Caco-2 (cell line): Measurements from ENCODE around the gene HMCN1. TPM values are rescaled to one million over a fixed set of nuclear protein-coding genes. Genes with fewer than 3 reads are reported as not detected.
"Not testable (repeated sequence)": the region's sequence is repeated elsewhere in the genome, so short reads cannot be mapped to it uniquely, and the experiment has no call there.

Experiments used
- BruUV-seq: library from RNA; stranded (reverse); fragments of 400-500 nt; replicated peaks from 2 replicates; lab custom pipeline; 2021; lab: Mats Ljungman, UMichigan
- CTCF ChIA-PET: fragments of 300-600 bp; sonication (Branson Sonifier 250); formaldehyde crosslinking; loops from one replicate; lab custom pipeline; 2022; ENCODE audit warnings: antibody characterized with exemption; lab: Charles Lee
- POLR2A ChIA-PET: fragments of 300-600 bp; sonication (Branson Sonifier 250); formaldehyde crosslinking; loops from one replicate; lab custom pipeline; 2022; ENCODE audit warnings: antibody characterized with exemption; lab: Charles Lee
- DNase-seq, 2 experiments: peaks; one replicate each; pipeline versions ENCODE4 v3.0.0 to v3.0.0-alpha.2; 2020 to 2022
- H3K27me3 ChIP-seq: replicated peaks from 2 replicates; pipeline ENCODE4 v1.6.0; 2011; ENCODE audit warnings: low read length; ENCODE audit not compliant: control insufficient read depth, insufficient read depth
- H3K36me3 ChIP-seq: 2 replicates; pipeline ENCODE4 v1.5.1; 2011; ENCODE audit warnings: low read length; ENCODE audit not compliant: control insufficient read depth, insufficient read depth
- H3K4me1 ChIP-seq: fragments of 250-450 bp; sonication (Bioruptor Pico); 2 replicates; pipeline ENCODE4 v1.5.1; 2020; ENCODE audit warnings: mild to moderate bottlenecking
- H3K4me3 ChIP-seq: 2 replicates; pipeline ENCODE4 v1.5.1; 2011; ENCODE audit warnings: low read depth, mild to moderate bottlenecking, control low read depth, low read length
- H3K9me3 ChIP-seq: fragments of 250-450 bp; sonication (Bioruptor Pico); 2 replicates; pipeline ENCODE4 v1.5.1; 2020; ENCODE audit warnings: mild to moderate bottlenecking, moderate library complexity
- H3K27ac Mint-ChIP-seq: one replicate; pipeline ENCODE4 v1.8.0; 2022; ENCODE audit warnings: mixed read lengths; ENCODE audit not compliant: unreplicated experiment
- H3K27me3 Mint-ChIP-seq: one replicate; pipeline ENCODE4 v1.8.0; 2022; ENCODE audit warnings: mixed read lengths; ENCODE audit not compliant: insufficient read depth, unreplicated experiment
- H3K36me3 Mint-ChIP-seq: one replicate; pipeline ENCODE4 v1.8.0; 2022; ENCODE audit warnings: mild to moderate bottlenecking, mixed read lengths; ENCODE audit not compliant: insufficient read depth, unreplicated experiment
- H3K4me1 Mint-ChIP-seq: one replicate; pipeline ENCODE4 v1.8.0; 2022; ENCODE audit warnings: low read depth, mixed read lengths; ENCODE audit not compliant: unreplicated experiment
- H3K4me3 Mint-ChIP-seq: one replicate; pipeline ENCODE4 v1.8.0; 2022; ENCODE audit warnings: mild to moderate bottlenecking, moderate library complexity, mixed read lengths; ENCODE audit not compliant: unreplicated experiment
- H3K9me3 Mint-ChIP-seq: one replicate; pipeline ENCODE4 v1.8.0; 2022; ENCODE audit warnings: mixed read lengths; ENCODE audit not compliant: unreplicated experiment
- CTCF ChIP-seq, 2 experiments: fragments of 200-600 bp in 1 of 2; IDR thresholded peaks; 1 replicate in 1 of 2; 2 replicates in 1 of 2; pipeline versions ENCODE4 v1.5.1 to v1.8.0; 2011 to 2022; ENCODE audit warnings: antibody characterized with exemption in 1 of 2, control low read depth in 1 of 2, inconsistent platforms in 1 of 2, low read depth in 1 of 2, low read length in 1 of 2, mild to moderate bottlenecking in 1 of 2, moderate library complexity in 1 of 2; ENCODE audit not compliant: insufficient read depth in 1 of 2, severe bottlenecking in 1 of 2, unreplicated experiment in 1 of 2
- intact Hi-C: fragments of 100-400 bp; cut with micrococcal nuclease; formaldehyde crosslinking; loops from one replicate; pipeline ENCODE4 v1.10.0; 2022; ENCODE audit not compliant: unreplicated experiment
- total RNA-seq: library from RNA; stranded (reverse); gene quantifications from 2 replicates; pipeline ENCODE4 v1.2.3, GENCODE V29; 2022

The HMCN1 gene
- total RNA-seq, 1 experiment from 2014 or later = 0.02 TPM

- 0 out of 2 replicates have a peak, but pooled peaks cover 3% of the 10 kb centered on the region for H3K4me1 ChIP-seq
- ChIA-PET POLR2A (no interaction called here), CTCF (no interaction called here)
- H3K27ac Mint-ChIP-seq = no peak overlapping the region
- H3K27me3 ChIP-seq = no peaks in the 10 kb centered on the region
- H3K27me3 Mint-ChIP-seq = no peaks in the 10 kb centered on the region
- no peaks in the 10 kb centered on the region for H3K36me3 Mint-ChIP-seq
- H3K9me3 ChIP-seq = no peaks in the 10 kb centered on the region
- DNase-seq = no peak
- BruUV-seq = no TSS peak
- H3K4me3 Mint-ChIP-seq = no peak overlapping the region
- H3K4me1 Mint-ChIP-seq = no peaks in the 10 kb centered on the region
- intact Hi-C loops = no loop called here
- no peak overlapping the region for H3K4me3 ChIP-seq
- no peaks in the 10 kb centered on the region for H3K36me3 ChIP-seq
- peaks cover 4% of the 10 kb centered on the region for H3K9me3 Mint-ChIP-seq
- no peak for TF ChIP-seq CTCF (IDR thresholded peaks at IDR 0.05; ENCODE audit: insufficient read depth in 1 of 2, low read depth in 1 of 2, low read length in 1 of 2, severe bottlenecking in 1 of 2, unreplicated experiment in 1 of 2)
Measured at GRCh38 chr1:185792040-185792439, 57.8 kb downstream of the HMCN1 start.

- H3K27me3 Mint-ChIP-seq, DNase-seq, intact Hi-C loops, H3K9me3 Mint-ChIP-seq, H3K36me3 Mint-ChIP-seq, H3K4me1 Mint-ChIP-seq, H3K27me3 ChIP-seq, H3K36me3 ChIP-seq, CTCF ChIA-PET, H3K4me1 ChIP-seq, POLR2A ChIA-PET, H3K4me3 ChIP-seq, H3K27ac Mint-ChIP-seq, H3K4me3 Mint-ChIP-seq, H3K9me3 ChIP-seq, BruUV-seq: not testable (repeated sequence)
Measured at GRCh38 chr1:185794495-185794894, 60.3 kb downstream of the HMCN1 start.

- ChIA-PET CTCF (no interaction called here), POLR2A (no interaction called here)
- H3K4me3 ChIP-seq = no peak overlapping the region
- H3K27me3 ChIP-seq = no peaks in the 10 kb centered on the region
- Mint-ChIP-seq H3K27me3 (no peaks in the 10 kb centered on the region), H3K9me3 (peaks cover 7% of the 10 kb centered on the region), H3K27ac (no peak overlapping the region), H3K36me3 (no peaks in the 10 kb centered on the region), H3K4me1 (no peaks in the 10 kb centered on the region), H3K4me3 (no peak overlapping the region)
- no peaks in the 10 kb centered on the region for H3K36me3 ChIP-seq
- TF ChIP-seq CTCF (IDR thresholded peaks at IDR 0.05; ENCODE audit: insufficient read depth in 1 of 2, low read depth in 1 of 2, low read length in 1 of 2, severe bottlenecking in 1 of 2, unreplicated experiment in 1 of 2) = no peak
- intact Hi-C loops = no loop called here
- 0 out of 2 replicates have a peak, but pooled peaks cover 4% of the 10 kb centered on the region for H3K9me3 ChIP-seq
- 0 out of 2 replicates have a peak, but pooled peaks cover 2% of the 10 kb centered on the region for H3K4me1 ChIP-seq
- DNase-seq = no peak
- BruUV-seq = no TSS peak
Measured at GRCh38 chr1:185795181-185795580, 61.0 kb downstream of the HMCN1 start.

- TF ChIP-seq CTCF (IDR thresholded peaks at IDR 0.05; ENCODE audit: insufficient read depth in 1 of 2, low read depth in 1 of 2, low read length in 1 of 2, severe bottlenecking in 1 of 2, unreplicated experiment in 1 of 2) = no peak
- H3K27ac Mint-ChIP-seq = no peak overlapping the region
- CTCF ChIA-PET = no interaction called here
- H3K4me1 Mint-ChIP-seq = no peaks in the 10 kb centered on the region
- H3K4me3 Mint-ChIP-seq = no peak overlapping the region
- no peaks in the 10 kb centered on the region for H3K4me1 ChIP-seq
- POLR2A ChIA-PET = no interaction called here
- no peaks in the 10 kb centered on the region for H3K27me3 Mint-ChIP-seq
- peaks cover 7% of the 10 kb centered on the region for H3K9me3 Mint-ChIP-seq
- no peaks in the 10 kb centered on the region for H3K27me3 ChIP-seq
- no peaks in the 10 kb centered on the region for H3K36me3 Mint-ChIP-seq
- 0 out of 2 replicates have a peak, but pooled peaks cover 4% of the 10 kb centered on the region for H3K9me3 ChIP-seq
- intact Hi-C loops = no loop called here
- H3K36me3 ChIP-seq = no peaks in the 10 kb centered on the region
- no peak overlapping the region for H3K4me3 ChIP-seq
- BruUV-seq = no TSS peak
- no peak for DNase-seq
Measured at GRCh38 chr1:185798505-185798904, 64.3 kb downstream of the HMCN1 start.
